ENCODE measurements around the gene LRMDA.

GRCh38 chr10:75736151-75736640 lies 304.8 kb downstream of the LRMDA start:
- TF ChIP-seq HDAC6 (IDR thresholded peaks at IDR 0.05; ENCODE audit: low read depth, low read length) (no peak), EZH2 (IDR thresholded peaks at IDR 0.05; ENCODE audit: low read depth, low read length, severe bottlenecking) (no peak), KDM1A (IDR thresholded peaks at IDR 0.05; ENCODE audit: borderline replicate concordance, low read length) (no peak), TBP (IDR thresholded peaks at IDR 0.05; ENCODE audit: low read depth, low read length) (no peak), CTCF (IDR thresholded peaks at IDR 0.05; ENCODE audit: control extremely low read depth in 1 of 3, insufficient read depth in 1 of 3, low read depth in 1 of 3, low read length in 3 of 3) (no peak), BRCA1 (IDR thresholded peaks at IDR 0.05; ENCODE audit: low read depth, low read length) (no peak), POLR2A (IDR thresholded peaks at IDR 0.05; ENCODE audit: control extremely low read depth in 1 of 2, low read depth in 2 of 2, low read length in 2 of 2) (no peak), ZNF274 (IDR thresholded peaks at IDR 0.05; ENCODE audit: borderline replicate concordance, extremely low read depth, low read length) (no peak), POLR2AphosphoS5 (IDR thresholded peaks at IDR 0.05; ENCODE audit: low read depth, low read length) (no peak), SIN3A (conservative IDR thresholded peaks at IDR 0.05 in 1 of 2, IDR thresholded peaks at IDR 0.05 in 1 of 2; ENCODE audit: low read depth in 1 of 2, low read length in 2 of 2) (no peak), SRF (IDR thresholded peaks at IDR 0.05; ENCODE audit: low read depth, low read length) (no peak), ATF2 (IDR thresholded peaks at IDR 0.05; ENCODE audit: low read length) (no peak), SP2 (IDR thresholded peaks at IDR 0.05; ENCODE audit: low read length) (no peak)
